Measurements from ENCODE around the gene PDE8B. TPM values are rescaled to one million over a fixed set of nuclear protein-coding genes. Genes with fewer than 3 reads are reported as not detected.

PDE8B gene
- total and polyA plus RNA-seq, 2 experiments from 2014 or later: 0.45 to 0.91 TPM

- no peak overlapping the region for H3K4me2 ChIP-seq
- H2AFZ ChIP-seq: no peak overlapping the region
- H3K4me3 ChIP-seq: no peak overlapping the region
- H3K4me1 ChIP-seq (ENCODE audit: insufficient read depth): peaks cover 7% of the 10 kb centered on the region; the same call in 1 of the 2 replicates
- Mint-ChIP-seq H3K27ac (no peak overlapping the region), H3K36me3 (ENCODE audit: low read depth) (peaks cover 3% of the 10 kb centered on the region; the same call in 2 of the 3 replicates), H3K4me3 (no peak overlapping the region), H3K4me1 (peaks cover 7% of the 10 kb centered on the region; the same call in 2 of the 3 replicates), H3K27me3 (ENCODE audit: insufficient read depth, low read depth, poor library complexity) (peaks cover 4% of the 10 kb centered on the region), H3K9me3 (no peaks in the 10 kb centered on the region; the same call in 2 of the 3 replicates)
- H3F3A ChIP-seq (replicated peaks; ENCODE audit: low read depth): no peaks in the 10 kb centered on the region
- DNase-seq (ENCODE audit: low spot score) (no peak), ATAC-seq (no peak)
- no peak overlapping the region for H3K27ac ChIP-seq (ENCODE audit: low read depth)
- TF ChIP-seq CREB1 (CRISPR knock-in tag; IDR thresholded peaks at IDR 0.05; ENCODE audit: low read depth): no peak
- TF ChIP-seq STAT1 (IDR thresholded peaks at IDR 0.05; ENCODE audit: unreplicated experiment): no peak
- TF ChIP-seq JUNB (IDR thresholded peaks at IDR 0.05; ENCODE audit: unreplicated experiment): no peak
- H4K20me1 ChIP-seq (replicated peaks; ENCODE audit: insufficient read depth): no peaks in the 10 kb centered on the region
- H3K79me2 ChIP-seq (replicated peaks; ENCODE audit: insufficient read depth): no peaks in the 10 kb centered on the region
- H3K27me3 ChIP-seq (ENCODE audit: insufficient read depth): no peaks in the 10 kb centered on the region
- H3K36me3 ChIP-seq (ENCODE audit: insufficient read depth): no peaks in the 10 kb centered on the region
- 0 out of 2 replicates have a peak, but pooled peaks cover 6% of the 10 kb centered on the region for H3K9me2 ChIP-seq (ENCODE audit: insufficient read depth)
These were observed 180.8 kb downstream of the PDE8B start for GRCh38 chr5:77391240-77391765.

GRCh38 chr5:77394064-77394715 lies 183.7 kb downstream of the PDE8B start:
- Mint-ChIP-seq H3K4me1 (peaks cover 7% of the 10 kb centered on the region; the same call in 2 of the 3 replicates), H3K9me3 (no peaks in the 10 kb centered on the region), H3K36me3 (ENCODE audit: low read depth) (no peaks in the 10 kb centered on the region), H3K4me3 (no peak overlapping the region), H3K27ac (no peak overlapping the region), H3K27me3 (ENCODE audit: insufficient read depth, low read depth, poor library complexity) (peaks cover 3% of the 10 kb centered on the region)
- H3K9me2 ChIP-seq (ENCODE audit: insufficient read depth): no peaks in the 10 kb centered on the region
- DNase-seq (ENCODE audit: low spot score) (no peak), ATAC-seq (peak; percentile 53)
- TF ChIP-seq ZNF462 (CRISPR knock-in tag; IDR thresholded peaks at IDR 0.05): no peak
- TF ChIP-seq CTCF (conservative IDR thresholded peaks at IDR 0.05; ENCODE audit: low read depth in 2 of 2): peak in 1 of 2 experiments; percentile 40; a peak in 1 of 4 replicates
- H4K20me1 ChIP-seq (replicated peaks; ENCODE audit: insufficient read depth): no peaks in the 10 kb centered on the region
- peaks cover 7% of the 10 kb centered on the region; the same call in 1 of the 2 replicates for H3K4me1 ChIP-seq (ENCODE audit: insufficient read depth)
- no peaks in the 10 kb centered on the region for H3K79me2 ChIP-seq (replicated peaks; ENCODE audit: insufficient read depth)
- no peak overlapping the region for H3K4me3 ChIP-seq
- H3K36me3 ChIP-seq (ENCODE audit: insufficient read depth): no peaks in the 10 kb centered on the region
- no peak overlapping the region for H3K4me2 ChIP-seq
- no peak overlapping the region for H2AFZ ChIP-seq
- H3K27ac ChIP-seq (ENCODE audit: low read depth): no peak overlapping the region
- H3K27me3 ChIP-seq (ENCODE audit: insufficient read depth): no peaks in the 10 kb centered on the region
- no peaks in the 10 kb centered on the region for H3F3A ChIP-seq (replicated peaks; ENCODE audit: low read depth)

All from GM23338 (cell line).